Body of pancreas (tissue), 4 donors: ENCODE results near the gene DCTN1. TPM values are rescaled to one million over a fixed set of nuclear protein-coding genes. Genes with fewer than 3 reads are reported as not detected.
A peak's percentile ranks its signal among the peaks of the same experiment; 100 is the strongest.

Source experiments
- ATAC-seq: fragments of 150-250 bp; one replicate; pipeline ENCODE4 v1.9.1; 2016
- DNase-seq, 4 donors: peaks; one replicate each; pipeline ENCODE4 v3.0.0-alpha.2; 2019
- H3K27ac ChIP-seq, 4 donors: fragments of 200-600 bp; sonication (generic); 1 replicate in 3 of 4; 2 replicates in 1 of 4; pipeline versions ENCODE4 v1.5.1 to v1.6.1; 2016 to 2019; ENCODE audit warnings: mild to moderate bottlenecking in 1 of 4, mixed read lengths in 1 of 4, moderate library complexity in 1 of 4
- H3K27me3 ChIP-seq, 2 donors: fragments of 200-600 bp; sonication (generic); one replicate each; pipeline ENCODE4 v1.6.0; 2016; ENCODE audit warnings: mild to moderate bottlenecking in 1 of 2
- H3K36me3 ChIP-seq, 2 donors: fragments of 200-600 bp; sonication (generic); replicated peaks in 1 of 2; 2 replicates each; pipeline ENCODE4 v1.5.1; 2016; ENCODE audit warnings: low read depth in 2 of 2; ENCODE audit not compliant: insufficient read depth in 1 of 2
- H3K4me1 ChIP-seq: fragments of 200-600 bp; sonication (generic); one replicate; pipeline ENCODE4 v1.6.0; 2016
- H3K4me3 ChIP-seq, 2 donors: fragments of 200-600 bp; sonication (generic); 1 replicate in 1 of 2; 2 replicates in 1 of 2; pipeline ENCODE4 v1.5.1; 2016 to 2019
- H3K9me3 ChIP-seq, 3 donors: fragments of 200-600 bp; sonication (generic); 1 replicate in 2 of 3; 2 replicates in 1 of 3; pipeline ENCODE4 v1.5.1; 2016
- POLR2A ChIP-seq, 3 donors: fragments of 450-650 bp; IDR thresholded peaks; one replicate each; pipeline ENCODE4 v1.6.1; 2016; ENCODE audit warnings: antibody characterized with exemption in 3 of 3, mild to moderate bottlenecking in 2 of 3
- WGBS, 2 donors: methylation state at CpG; one replicate each; pipeline ENCODE4 v1.1.5; 2017; 5-methylcytosine and 5-hydroxymethylcytosine counted together
- intact Hi-C: fragments of 100-400 bp; cut with DNase I; formaldehyde crosslinking; loops from one replicate; pipeline ENCODE4 v1.15.1; 2023
- total RNA-seq, 2 donors: library from RNA; depleted of rRNA; stranded (reverse); fragments of >200 nt; gene quantifications; one replicate each; pipeline ENCODE4 v1.1.0, GENCODE V29; 2016
- TF ChIP-seq, protein P1 (sequence below), 7 experiments: fragments of 450-650 bp in 4 of 7; fragments of 200-600 bp in 3 of 7; sonication (generic) in 3 of 7; IDR thresholded peaks; one replicate each; pipeline ENCODE4 v1.5.1; 2016 to 2019; ENCODE audit warnings: antibody characterized with exemption in 7 of 7

DCTN1 gene
- total RNA-seq, 2 donors from 2014 or later: 71.3 to 82.4 TPM

DNA sequence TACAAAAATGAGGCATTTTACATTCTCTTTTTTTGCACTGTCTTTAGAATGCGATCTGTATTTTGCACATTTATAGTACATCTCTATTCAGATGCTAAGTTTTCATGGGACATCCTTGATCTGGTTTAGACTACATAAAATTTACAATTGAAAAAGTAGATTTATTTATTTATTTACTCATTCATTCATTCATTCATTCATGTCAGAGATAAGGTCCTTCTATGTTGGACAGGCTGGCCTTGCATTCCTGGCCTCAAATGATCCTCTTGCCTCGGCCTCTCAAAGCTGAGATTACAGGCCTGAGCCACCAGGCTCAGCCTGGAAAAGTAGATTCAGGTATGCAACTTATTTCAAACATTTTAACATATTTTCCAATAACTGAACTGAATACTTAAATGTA lies 16.0 kb upstream of the DCTN1 start:
- Histone ChIP-seq H3K4me3 (no peak overlapping the region), H3K4me1 (no peaks in the 10 kb centered on the region), H3K27ac (no peak overlapping the region), H3K36me3 (no peaks in the 10 kb centered on the region), H3K9me3 (no peaks in the 10 kb centered on the region), H3K27me3 (no peaks in the 10 kb centered on the region)
- DNase-seq: no peak
- TF ChIP-seq, protein P1, sequence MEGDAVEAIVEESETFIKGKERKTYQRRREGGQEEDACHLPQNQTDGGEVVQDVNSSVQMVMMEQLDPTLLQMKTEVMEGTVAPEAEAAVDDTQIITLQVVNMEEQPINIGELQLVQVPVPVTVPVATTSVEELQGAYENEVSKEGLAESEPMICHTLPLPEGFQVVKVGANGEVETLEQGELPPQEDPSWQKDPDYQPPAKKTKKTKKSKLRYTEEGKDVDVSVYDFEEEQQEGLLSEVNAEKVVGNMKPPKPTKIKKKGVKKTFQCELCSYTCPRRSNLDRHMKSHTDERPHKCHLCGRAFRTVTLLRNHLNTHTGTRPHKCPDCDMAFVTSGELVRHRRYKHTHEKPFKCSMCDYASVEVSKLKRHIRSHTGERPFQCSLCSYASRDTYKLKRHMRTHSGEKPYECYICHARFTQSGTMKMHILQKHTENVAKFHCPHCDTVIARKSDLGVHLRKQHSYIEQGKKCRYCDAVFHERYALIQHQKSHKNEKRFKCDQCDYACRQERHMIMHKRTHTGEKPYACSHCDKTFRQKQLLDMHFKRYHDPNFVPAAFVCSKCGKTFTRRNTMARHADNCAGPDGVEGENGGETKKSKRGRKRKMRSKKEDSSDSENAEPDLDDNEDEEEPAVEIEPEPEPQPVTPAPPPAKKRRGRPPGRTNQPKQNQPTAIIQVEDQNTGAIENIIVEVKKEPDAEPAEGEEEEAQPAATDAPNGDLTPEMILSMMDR (IDR thresholded peaks at IDR 0.05): no peak
- no peak for TF ChIP-seq POLR2A (IDR thresholded peaks at IDR 0.05)
- intact Hi-C loops: no loop called here
- no peak for ATAC-seq
- 77 to 79% methylated on average over 2 of the region's 2 CpGs for WGBS, 2 donors

DNA sequence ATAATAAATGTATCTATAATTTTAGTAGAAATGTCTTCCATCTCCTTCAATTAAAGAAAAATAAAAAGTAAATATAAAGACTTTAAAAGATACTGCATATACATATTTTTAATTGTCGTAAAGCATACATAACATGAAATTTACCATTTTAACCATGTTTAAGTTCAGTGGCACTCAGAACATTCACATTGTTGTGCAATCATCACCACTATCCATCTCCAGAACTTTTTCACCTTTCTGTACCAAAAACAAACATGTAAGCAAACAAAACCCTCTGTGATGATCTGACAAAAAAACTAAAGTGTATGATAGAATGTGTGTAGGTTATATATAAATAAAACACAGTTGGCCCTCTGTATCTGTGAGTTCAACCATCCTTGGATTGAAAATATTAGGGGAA lies 13.4 kb upstream of the DCTN1 start:
- Histone ChIP-seq H3K36me3 (no peaks in the 10 kb centered on the region), H3K9me3 (no peaks in the 10 kb centered on the region), H3K4me1 (peaks cover 25% of the 10 kb centered on the region), H3K27ac (no peak overlapping the region), H3K4me3 (no peak overlapping the region), H3K27me3 (no peaks in the 10 kb centered on the region)
- TF ChIP-seq, protein P1 (IDR thresholded peaks at IDR 0.05): no peak
- no peak for TF ChIP-seq POLR2A (IDR thresholded peaks at IDR 0.05)
- WGBS, 2 donors: 73 to 74% methylated on average over 1 of the region's 1 CpG
- DNase-seq: no peak
- ATAC-seq: no peak
- intact Hi-C loops: no loop called here

DNA sequence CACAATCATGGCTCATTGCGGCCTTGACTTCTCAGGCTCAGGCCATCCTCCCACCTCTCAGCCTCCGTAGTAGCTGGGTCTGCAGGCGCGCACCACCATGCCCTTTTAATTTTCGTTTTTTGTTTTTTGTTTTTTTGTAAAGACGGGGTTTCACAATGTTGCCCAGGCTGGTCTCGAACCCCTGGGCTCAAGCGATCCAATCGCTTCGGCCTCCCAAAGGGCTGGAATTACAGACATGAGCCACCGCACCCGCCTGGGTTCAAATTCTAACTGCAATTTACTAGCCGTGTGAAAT lies 12.3 kb upstream of the DCTN1 start:
- no peak overlapping the region for H3K4me3 ChIP-seq
- intact Hi-C loops: no loop called here
- 53 to 65% methylated on average over 13 of the region's 13 CpGs for WGBS, 2 donors
- H3K27me3 ChIP-seq: no peaks in the 10 kb centered on the region
- H3K9me3 ChIP-seq: no peaks in the 10 kb centered on the region
- no peak for ATAC-seq
- H3K4me1 ChIP-seq: peaks cover 25% of the 10 kb centered on the region
- TF ChIP-seq, protein P1 (IDR thresholded peaks at IDR 0.05): no peak
- TF ChIP-seq POLR2A (IDR thresholded peaks at IDR 0.05): no peak
- H3K27ac ChIP-seq: no peak overlapping the region
- H3K36me3 ChIP-seq: no peaks in the 10 kb centered on the region
- DNase-seq: no peak

DNA sequence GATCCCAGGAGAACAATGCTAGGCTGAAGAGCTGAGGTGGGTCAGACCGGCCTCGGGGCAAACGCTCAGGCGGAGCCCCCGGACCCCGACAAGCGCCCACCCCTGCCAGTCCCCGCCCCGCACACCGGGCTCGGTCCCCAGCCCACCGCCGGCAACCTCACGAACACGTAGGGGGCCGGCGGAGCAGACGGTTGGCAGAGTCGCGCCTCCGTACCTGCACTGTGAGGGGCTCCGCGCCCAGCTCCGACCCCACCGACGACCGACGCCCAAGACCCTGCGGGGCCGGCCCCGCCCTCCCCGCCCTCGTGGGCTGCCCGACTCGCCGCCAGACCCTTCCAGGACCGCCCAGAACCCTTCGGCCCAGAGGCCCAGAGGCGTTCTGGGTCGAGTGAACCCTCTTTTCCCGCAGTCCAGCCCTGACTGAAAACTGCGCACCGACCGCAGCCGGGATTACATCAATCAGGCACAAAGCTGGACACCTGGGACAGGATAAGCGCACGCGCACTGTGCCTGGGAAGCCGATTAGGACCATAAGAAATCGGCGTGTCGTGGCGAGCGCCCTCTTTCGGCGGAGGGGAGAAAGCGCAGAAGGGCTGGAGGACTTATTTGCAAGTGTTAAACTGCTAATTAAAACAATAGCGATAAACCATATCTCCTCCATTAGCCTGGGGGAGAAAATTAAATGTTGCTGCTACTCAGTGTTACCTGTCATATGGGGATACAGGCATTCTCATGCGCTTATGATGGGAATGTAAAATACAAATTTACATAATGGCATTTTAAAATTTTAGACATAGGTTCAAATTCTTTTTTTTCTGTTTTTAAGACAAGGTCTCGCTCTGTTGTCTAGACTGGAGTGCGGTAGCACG lies 11.7 kb upstream of the DCTN1 start:
- H3K4me1 ChIP-seq: peaks cover 25% of the 10 kb centered on the region
- H3K4me3 ChIP-seq: peak overlapping the region; percentile 90 to 98
- no peaks in the 10 kb centered on the region for H3K9me3 ChIP-seq
- H3K36me3 ChIP-seq: no peaks in the 10 kb centered on the region
- no peaks in the 10 kb centered on the region for H3K27me3 ChIP-seq
- WGBS, 2 donors: 1 to 4% methylated on average over 17 to 62 of the region's 62 CpGs
- intact Hi-C loops: no loop called here
- TF ChIP-seq POLR2A (IDR thresholded peaks at IDR 0.05): peak in 2 of 3 donors; percentile 48 to 62
- TF ChIP-seq, protein P1 (IDR thresholded peaks at IDR 0.05): peak; percentile 96 to 98 (median 96)
- H3K27ac ChIP-seq: peak overlapping the region; percentile 84 to 93 (median 87)
- ATAC-seq (peak; percentile 94), DNase-seq (peak; percentile 93 to 95 (median 94))

DNA sequence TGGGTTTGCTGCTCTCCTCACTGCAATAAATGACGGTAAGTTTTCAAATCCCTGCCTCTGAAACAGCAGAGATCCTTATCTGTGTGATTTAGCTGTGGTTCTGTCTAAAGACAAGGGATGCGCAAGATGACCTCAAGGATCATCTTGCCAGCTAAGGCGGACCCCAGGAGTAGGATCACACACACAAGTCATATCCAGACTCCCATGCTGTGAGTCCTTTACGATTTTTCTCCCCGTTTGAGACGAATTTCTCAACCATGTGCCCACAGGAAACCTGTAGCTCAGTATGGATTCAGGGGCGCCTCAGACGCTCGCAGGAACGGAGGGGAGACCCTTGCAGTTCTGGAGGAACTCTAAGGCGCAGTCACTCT lies 11.1 kb upstream of the DCTN1 start:
- TF ChIP-seq, protein P1 (IDR thresholded peaks at IDR 0.05): no peak
- TF ChIP-seq POLR2A (IDR thresholded peaks at IDR 0.05): no peak
- H3K4me3 ChIP-seq: peak overlapping the region; percentile 90 to 98
- ATAC-seq (peak; percentile 8), DNase-seq (no peak)
- H3K4me1 ChIP-seq: peaks cover 25% of the 10 kb centered on the region
- H3K36me3 ChIP-seq: no peaks in the 10 kb centered on the region
- WGBS, 2 donors: 0% methylated on average over 6 to 11 of the region's 11 CpGs
- intact Hi-C loops: no loop called here
- no peaks in the 10 kb centered on the region for H3K9me3 ChIP-seq
- no peaks in the 10 kb centered on the region for H3K27me3 ChIP-seq
- peak overlapping the region in 3 of 4 donors; percentile 86 to 93 (median 88) for H3K27ac ChIP-seq
